Adipose tissue (tissue), 3 donors: ENCODE results near the gene CLCNKA. TPM values are rescaled to one million over a fixed set of nuclear protein-coding genes. Genes with fewer than 3 reads are reported as not detected.
"Not testable (repeated sequence)": the region's sequence is repeated elsewhere in the genome, so short reads cannot be mapped to it uniquely, and the experiment has no call there.

ENCODE experiments used
- H3K27ac ChIP-seq: one replicate; pipeline ENCODE4 v1.5.1; 2013; ENCODE audit warnings: low read depth, low read length
- WGBS, 3 donors: extraction: QIAGEN DNeasy Blood & Tissue Kit; methylation state at CpG; one replicate each; pipeline ENCODE4 v1.1.7; 2013; 5-methylcytosine and 5-hydroxymethylcytosine counted together
- polyA plus RNA-seq, 3 donors: library from polyadenylated mRNA; stranded (reverse); fragments of 200-250 nt; gene quantifications; one replicate each; pipeline ENCODE4 v1.2.3, GENCODE V29; 2013
- donor health status: healthy with polysubstance abuse.
- donor health status: Bipolar disorder and iron deficiency.
- donor health status: healthy.

The CLCNKA gene
- polyA plus RNA-seq, 3 donors = 0.22 to 2.4 (median 0.79) TPM

DNA sequence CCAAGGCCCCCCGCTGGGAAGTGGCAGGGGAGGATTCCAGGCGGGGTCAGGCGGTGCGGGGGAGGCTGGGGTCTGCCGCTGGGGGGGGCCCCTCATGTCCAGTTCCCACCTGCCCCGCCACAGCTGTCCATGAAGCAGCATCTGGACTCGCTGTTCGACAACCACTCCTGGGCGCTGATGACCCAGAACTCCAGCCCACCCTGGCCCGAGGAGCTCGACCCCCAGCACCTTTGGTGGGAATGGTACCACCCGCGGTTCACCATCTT is 7.1 kb downstream of the CLCNKA start:
- not testable (repeated sequence) for H3K27ac ChIP-seq
- 56 to 75% (median 67%) methylated on average over 7 to 13 of the region's 13 CpGs for WGBS, 3 donors

DNA sequence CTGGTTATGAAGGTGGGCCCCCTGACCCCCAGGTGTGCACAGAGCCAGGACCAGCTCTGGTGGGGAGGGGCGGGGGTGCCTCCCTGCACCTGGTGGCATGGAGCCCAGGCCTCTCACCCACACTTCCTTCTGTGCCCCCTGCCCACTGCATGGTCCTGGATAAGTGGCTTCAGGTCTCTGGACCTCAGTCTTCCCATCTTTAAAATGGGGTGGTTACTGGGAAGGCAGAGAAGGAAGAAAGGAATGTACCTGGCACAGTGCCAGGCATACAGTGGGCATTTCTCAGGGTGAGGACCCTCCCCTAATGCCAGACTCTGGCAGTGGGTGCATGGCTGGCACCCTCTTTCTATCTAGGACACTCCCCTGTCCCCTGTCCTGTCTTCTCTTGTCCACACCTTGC is 7.5 kb downstream of the CLCNKA start:
- 75 to 90% (median 78%) methylated on average over 1 of the region's 1 CpG for WGBS, 3 donors
- H3K27ac ChIP-seq = no peak overlapping the region

GRCh38 chr1:16031551-16031950 is 9.7 kb downstream of the CLCNKA start:
- WGBS, 3 donors = 81 to 84% (median 84%) methylated on average over 8 of the region's 8 CpGs
- H3K27ac ChIP-seq = no peak overlapping the region

- whole genome bisulfite sequencing, 3 donors = 51 to 58% (median 53%) methylated on average over 17 to 18 of the region's 18 CpGs
These were observed 10.7 kb downstream of the CLCNKA start for GRCh38 chr1:16032388-16033102.

GRCh38 chr1:16033103-16033632 is 11.3 kb downstream of the CLCNKA start:
- not testable (repeated sequence) for H3K27ac ChIP-seq

More at GRCh38 chr1:16032388-16033102, 10.7 kb downstream of the CLCNKA start:
- no peak overlapping the region for H3K27ac ChIP-seq

DNA sequence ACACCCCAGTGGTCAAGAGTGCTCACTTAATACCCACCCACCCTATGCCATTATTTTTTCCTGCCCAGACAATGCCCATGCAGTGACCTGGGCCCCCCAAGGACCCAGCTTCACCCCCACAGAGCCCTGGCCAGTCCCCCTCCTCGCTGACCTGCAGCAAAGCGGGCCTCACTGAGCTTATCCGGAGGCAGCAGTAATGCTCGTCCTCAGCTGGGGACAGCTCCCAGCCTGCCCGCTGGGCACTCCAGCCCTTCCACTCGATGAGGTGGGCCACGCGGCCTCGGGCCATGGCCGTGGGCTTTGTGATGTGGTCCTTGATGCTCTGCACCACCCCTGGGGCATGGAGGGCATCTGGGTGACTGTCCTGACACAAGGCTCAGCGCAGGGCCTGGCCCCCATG is 14.6 kb downstream of the CLCNKA start:
- not testable (repeated sequence) for H3K27ac ChIP-seq
- WGBS, 3 donors = 87 to 91% (median 88%) methylated on average over 10 of the region's 11 CpGs

More at GRCh38 chr1:16033103-16033632, 11.3 kb downstream of the CLCNKA start:
- 55 to 67% (median 58%) methylated on average over 6 to 7 of the region's 7 CpGs for WGBS, 3 donors

GRCh38 chr1:16038620-16038912 is 16.7 kb downstream of the CLCNKA start:
- no peak overlapping the region for H3K27ac ChIP-seq
- 75 to 84% (median 83%) methylated on average over 4 of the region's 4 CpGs for WGBS, 3 donors

DNA sequence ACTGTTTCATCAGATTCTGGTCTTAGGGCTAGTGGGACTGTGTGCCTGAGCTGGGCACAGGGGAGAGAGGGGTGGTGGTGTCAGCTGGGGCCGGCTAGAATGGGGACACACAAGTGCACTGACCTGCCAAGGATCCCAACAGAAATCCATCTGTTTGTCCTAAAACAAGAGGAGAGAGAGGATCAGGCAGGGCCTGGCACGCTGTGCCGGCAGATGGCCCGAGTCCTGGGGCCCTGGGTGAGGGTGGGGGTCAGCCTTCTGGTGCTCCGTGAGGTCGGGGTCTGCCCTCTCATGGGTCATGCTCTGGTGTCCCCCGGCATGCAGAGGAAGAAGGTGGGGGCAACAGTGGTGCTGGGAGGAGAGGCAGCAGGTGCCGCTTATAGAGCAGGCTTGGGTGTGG is 18.0 kb downstream of the CLCNKA start:
- not testable (repeated sequence) for H3K27ac ChIP-seq
- 75 to 79% (median 78%) methylated on average over 6 to 8 of the region's 8 CpGs for WGBS, 3 donors

DNA sequence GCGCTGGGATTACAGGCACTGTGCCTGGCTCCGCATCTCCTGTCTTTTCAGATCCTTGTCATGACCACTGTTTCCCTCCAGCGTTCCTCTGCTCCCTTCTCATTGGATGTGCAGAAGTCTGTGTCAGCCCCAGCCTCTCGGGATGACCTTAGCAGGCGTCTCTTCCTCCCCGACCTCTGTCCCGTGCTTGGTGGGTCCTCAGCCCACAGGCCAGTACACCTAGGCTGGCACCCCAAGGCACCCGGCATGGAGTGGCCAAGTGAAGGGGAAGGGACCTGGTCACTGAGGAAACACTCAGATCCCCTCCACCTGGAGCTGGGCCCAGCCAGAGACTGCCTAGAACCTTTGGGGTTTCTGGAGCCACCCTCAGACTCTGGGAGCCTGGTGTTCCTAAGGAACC is 19.4 kb downstream of the CLCNKA start:
- H3K27ac ChIP-seq = no peak overlapping the region
- WGBS, 3 donors = 68 to 91% (median 85%) methylated on average over 8 of the region's 8 CpGs

DNA sequence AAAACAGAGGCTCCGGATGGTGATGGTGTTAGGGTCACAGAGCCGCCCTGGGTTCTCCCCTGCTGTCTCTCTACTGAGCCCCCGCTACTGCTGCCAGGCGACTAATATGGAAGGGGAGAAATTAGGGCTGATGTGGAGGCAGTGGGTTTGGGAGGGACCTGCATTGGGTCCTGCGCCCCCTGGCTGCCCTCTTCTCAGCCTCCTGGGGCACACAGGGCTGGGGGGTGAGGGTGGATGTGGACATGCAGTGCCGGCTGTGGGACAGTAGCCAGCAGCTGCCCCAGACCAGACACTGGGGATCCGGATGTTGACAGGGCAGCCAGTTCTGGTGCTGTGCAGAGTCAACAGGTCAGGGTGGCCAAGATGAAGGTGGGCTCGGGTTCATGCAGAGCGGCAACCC is 20.3 kb downstream of the CLCNKA start:
- WGBS, 3 donors = 85 to 93% (median 85%) methylated on average over 9 of the region's 9 CpGs
- H3K27ac ChIP-seq = no peak overlapping the region

DNA sequence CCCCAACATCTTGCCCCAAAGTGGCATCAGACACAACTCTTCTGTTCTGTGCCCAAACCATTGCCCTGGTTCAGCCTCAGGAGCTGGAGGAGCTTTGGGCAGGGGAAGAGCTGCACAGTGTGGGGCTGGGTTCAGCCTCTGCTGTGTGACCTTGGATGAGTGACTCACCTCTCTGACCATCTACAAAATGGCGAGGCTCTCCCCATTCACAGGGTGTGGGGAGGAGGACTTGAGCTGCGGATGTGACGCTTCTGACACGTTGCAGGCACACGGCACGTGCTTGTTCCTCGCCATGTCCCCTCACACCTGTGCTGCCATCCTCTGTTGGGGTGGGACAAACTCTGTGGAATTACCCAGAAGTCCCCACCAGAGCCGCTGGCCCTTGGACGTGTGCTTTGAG is 20.8 kb downstream of the CLCNKA start:
- 83 to 86% (median 83%) methylated on average over 9 of the region's 9 CpGs for WGBS, 3 donors

GRCh38 chr1:16043521-16043920 is 21.7 kb downstream of the CLCNKA start, which contains the start of gene CLCNKB:
Gene CLCNKB, plus strand, starts transcription at chr1:16043782. Its CDS starts 711 bp downstream, at chr1:16044493.
- 28 to 79% (median 73%) methylated on average over 7 of the region's 7 CpGs for WGBS, 3 donors
- H3K27ac ChIP-seq = no peak within 1 kb of the TSS

More for the DNA sequence above, 20.8 kb downstream of the CLCNKA start:
- H3K27ac ChIP-seq = not testable (repeated sequence)

- no peak overlapping the region for H3K27ac ChIP-seq
- WGBS, 3 donors = 93 to 98% (median 97%) methylated on average over 4 to 5 of the region's 5 CpGs
These were observed 22.1 kb downstream of the CLCNKA start for GRCh38 chr1:16043950-16044349.

- no peak overlapping the region for H3K27ac ChIP-seq
- WGBS, 3 donors = 69 to 91% (median 73%) methylated on average over 7 of the region's 7 CpGs
These were observed 25.0 kb downstream of the CLCNKA start for GRCh38 chr1:16046842-16047241.

GRCh38 chr1:16047791-16048475 is 26.1 kb downstream of the CLCNKA start:
- H3K27ac ChIP-seq = no peak overlapping the region
- WGBS, 3 donors = 68 to 85% (median 75%) methylated on average over 17 to 19 of the region's 19 CpGs

DNA sequence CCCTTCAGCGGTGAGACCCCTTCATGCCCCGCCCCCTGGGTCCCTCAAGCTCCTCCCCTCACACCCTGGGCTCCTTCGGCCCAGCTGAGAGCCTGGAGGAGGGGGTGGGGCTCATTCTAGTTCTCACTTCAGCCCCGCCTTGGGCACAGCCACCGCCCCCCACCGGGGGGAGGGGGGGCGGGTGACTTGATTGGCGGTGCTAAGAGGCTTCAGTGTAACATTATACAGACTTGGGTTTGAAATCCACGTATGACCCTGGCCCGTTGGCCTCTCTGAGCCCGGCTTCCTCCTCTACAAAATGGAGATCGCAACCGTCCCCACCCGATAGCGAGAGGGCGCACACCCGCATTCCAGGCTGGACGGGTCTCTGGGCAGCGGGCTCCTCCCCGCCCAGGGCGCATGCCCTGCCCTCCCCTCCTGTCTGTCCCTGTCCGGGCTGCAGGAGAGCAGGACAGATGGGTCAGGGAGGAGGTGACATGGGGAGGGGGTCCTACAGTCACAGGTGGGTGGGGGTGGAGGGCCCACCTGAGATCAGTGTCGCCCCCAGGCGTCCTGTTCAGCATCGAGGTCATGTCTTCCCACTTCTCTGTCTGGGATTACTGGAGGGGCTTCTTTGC is 26.8 kb downstream of the CLCNKA start:
- H3K27ac ChIP-seq = no peak overlapping the region
- 1 to 4% (median 3%) methylated on average over 23 to 25 of the region's 25 CpGs for WGBS, 3 donors

DNA sequence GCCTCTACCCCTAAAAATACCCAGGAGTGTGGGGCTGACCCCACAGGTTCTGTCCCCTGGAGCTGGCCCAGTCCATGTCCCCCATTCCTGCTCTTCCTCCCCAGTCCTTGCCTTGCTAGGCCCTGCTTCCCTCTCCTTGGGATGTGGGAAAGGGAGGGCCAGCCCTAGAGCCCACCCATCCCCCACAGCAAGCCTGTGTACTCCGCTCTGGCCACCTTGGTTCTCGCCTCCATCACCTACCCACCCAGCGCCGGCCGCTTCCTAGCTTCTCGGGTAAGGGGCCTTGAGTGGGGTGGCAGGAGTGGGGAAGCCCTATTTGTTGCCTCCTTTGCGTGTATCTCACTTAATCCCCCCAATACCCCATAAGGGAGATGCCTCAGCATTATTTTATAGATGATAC is 28.5 kb downstream of the CLCNKA start:
- 66 to 86% (median 80%) methylated on average over 7 of the region's 7 CpGs for WGBS, 3 donors
- H3K27ac ChIP-seq = no peak overlapping the region

DNA sequence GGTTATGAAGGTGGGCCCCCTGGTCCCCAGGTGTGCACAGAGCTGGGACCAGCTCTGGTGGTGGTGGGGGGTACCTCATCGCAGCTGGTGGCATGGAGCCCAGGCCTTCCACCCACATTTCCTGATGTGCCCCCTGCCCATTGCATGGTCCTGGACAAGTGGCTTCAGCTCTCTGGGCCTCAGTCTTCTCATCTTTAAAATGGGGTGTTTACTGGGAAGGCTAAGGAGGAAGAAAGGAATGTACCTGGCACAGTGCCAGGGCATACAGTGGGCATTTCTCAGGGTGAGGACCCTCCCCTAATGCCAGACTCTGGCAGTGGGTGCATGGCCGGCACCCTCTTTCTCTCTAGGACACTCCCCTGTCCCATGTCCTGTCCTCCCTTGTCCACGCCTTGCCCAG is 29.2 kb downstream of the CLCNKA start:
- 86 to 97% (median 88%) methylated on average over 3 of the region's 3 CpGs for WGBS, 3 donors
- H3K27ac ChIP-seq = no peak overlapping the region

GRCh38 chr1:16051949-16052348 is 30.1 kb downstream of the CLCNKA start:
- H3K27ac ChIP-seq = not testable (repeated sequence)
- 83 to 93% (median 90%) methylated on average over 11 to 12 of the region's 12 CpGs for WGBS, 3 donors
